GM18508 (cell line): Measurements from ENCODE around the gene TTC7B.

Experiments
- ATAC-seq: cut with Tn5 transposase; IDR thresholded peaks from one replicate; pipeline ENCODE4 v1.9.1; 2021; ENCODE audit warnings: moderate number of reproducible peaks; ENCODE audit not compliant: insufficient read depth, unreplicated experiment

The TTC7B gene

DNA sequence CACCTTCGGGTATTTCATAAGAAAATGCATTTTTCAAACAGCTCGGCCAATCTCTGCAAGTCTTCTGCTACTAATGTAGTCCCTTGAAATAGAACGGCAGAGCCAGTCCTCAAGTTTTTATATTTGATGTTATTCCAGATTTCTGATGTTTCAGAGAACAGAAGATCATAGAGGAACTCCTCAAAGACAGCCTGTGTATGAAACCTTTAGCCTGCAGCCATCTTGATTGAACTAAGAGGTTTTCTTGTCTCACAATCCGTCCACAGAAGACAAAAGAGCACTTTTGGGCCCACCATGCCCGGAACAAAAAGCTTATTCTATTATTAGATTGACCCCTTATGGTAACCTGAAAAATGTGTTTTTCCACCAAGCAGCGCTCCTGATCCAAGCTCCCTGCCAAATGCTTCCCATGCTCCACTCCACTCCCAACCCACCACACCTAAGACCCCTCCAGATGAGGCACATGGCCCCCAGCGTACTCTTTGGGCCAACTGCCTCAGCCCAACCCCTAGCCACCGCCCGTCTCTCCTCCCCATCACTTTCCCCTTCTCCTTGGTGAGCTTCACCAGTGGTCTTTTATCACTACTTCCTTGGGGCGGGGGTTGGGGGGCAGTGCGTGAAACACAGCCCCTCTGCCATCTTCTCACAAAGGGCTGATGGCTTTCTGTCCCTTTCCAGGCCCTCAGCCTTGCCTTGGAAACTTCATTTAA, 243.6 kb downstream of the TTC7B start:
- ATAC-seq, result no peak

- ATAC-seq, result no peak
Measured at GRCh38 chr14:90571149-90571947, 244.9 kb downstream of the TTC7B start.

DNA sequence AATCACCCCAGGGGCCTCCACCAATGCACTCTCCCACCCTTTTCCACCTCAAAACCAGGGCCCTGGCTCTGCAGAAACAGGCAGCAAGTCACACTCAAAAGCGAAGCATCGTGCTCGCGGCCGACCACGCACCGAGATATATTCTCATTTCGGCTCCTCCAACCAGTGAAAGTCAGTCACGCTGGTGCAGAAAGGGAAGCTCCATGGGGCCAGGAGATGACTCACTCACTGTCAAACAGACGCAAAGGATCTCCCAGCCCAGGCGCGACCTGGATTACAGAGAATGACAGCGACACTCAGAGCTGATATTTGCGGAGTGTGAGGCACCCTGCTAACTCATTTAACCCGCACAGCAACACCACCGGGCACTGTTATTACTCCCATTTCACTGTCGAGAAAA, 245.8 kb downstream of the TTC7B start:
- ATAC-seq, result no peak

DNA sequence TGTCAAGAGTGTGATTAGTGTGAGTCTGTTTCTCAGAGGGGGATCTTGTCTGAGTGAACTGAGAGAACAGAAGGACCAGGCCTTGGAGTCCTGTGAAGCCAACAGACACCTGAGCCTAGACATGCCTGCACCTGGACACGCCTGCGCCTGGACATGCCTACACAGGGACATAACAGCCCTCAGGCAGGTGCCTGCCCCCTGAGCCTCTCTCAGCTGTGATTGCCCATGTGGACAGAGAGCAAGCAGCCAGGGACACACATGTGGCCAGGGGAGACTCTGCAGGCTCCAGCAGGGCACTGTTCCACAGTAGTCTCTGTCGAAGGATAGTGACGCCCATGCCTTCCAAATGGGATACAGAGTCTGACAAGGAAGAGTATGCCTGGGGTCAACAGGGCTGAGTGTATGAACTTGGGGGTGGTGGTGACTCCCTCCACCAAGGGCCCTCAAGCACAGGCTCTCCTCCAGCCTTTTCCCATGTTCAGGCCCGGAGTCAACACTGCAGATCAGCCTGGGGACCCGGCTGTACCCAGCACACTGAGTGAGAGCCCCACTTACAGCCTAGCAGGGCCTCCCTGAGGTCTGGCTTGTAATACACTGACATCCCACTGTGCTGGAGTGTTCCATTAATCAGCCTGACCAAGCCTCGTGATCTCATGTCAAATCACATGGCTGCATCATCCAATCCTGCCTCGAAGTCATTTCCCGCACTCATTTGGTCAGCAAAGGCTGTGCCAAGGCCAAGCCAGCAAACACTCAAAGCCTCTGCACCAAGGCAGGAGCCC, 246.4 kb downstream of the TTC7B start:
- no peak for ATAC-seq

DNA sequence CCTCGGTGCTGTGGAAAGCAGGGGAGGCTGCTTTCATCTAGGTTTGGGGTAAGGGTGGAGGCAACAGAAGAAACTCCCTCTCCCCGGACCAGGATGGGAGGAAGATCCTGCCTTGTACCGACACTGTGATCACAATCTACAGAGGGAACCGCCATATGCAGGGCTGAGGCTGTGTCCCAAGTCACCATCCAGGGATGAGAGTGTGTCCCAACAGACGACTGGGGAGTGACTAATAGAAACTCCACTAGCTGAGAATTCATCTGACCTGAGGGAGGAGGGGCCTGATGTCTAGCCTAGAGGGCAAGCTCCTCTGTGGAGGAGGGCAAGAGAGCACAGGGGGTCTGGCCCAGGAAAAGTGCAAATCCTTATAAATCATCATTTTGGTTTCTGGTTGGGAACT, 247.0 kb downstream of the TTC7B start:
- ATAC-seq, result no peak

DNA sequence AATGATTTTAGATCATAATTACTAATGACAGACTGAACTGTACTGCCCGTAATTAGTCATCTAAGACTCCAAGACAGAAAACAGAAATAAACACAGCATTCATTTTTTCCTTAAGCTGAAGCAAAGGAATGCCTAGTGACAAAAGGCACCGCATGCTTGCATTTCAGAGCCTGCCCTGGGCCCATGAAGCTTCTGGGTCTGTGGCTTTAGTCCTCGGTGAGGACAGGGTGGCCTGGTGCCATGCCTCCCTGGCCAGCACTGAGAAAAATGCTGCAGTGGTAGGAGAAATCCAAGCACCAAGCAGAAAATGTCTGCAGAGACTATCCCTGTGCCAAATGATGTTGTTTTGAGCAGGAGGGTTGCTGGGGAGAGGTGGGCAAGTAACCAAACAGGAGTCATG, 247.8 kb downstream of the TTC7B start:
- ATAC-seq, result no peak

- no peak for ATAC-seq
Measured at GRCh38 chr14:90567991-90568390, 248.2 kb downstream of the TTC7B start.

GRCh38 chr14:90567191-90567590, 249.0 kb downstream of the TTC7B start:
- ATAC-seq, result no peak

DNA sequence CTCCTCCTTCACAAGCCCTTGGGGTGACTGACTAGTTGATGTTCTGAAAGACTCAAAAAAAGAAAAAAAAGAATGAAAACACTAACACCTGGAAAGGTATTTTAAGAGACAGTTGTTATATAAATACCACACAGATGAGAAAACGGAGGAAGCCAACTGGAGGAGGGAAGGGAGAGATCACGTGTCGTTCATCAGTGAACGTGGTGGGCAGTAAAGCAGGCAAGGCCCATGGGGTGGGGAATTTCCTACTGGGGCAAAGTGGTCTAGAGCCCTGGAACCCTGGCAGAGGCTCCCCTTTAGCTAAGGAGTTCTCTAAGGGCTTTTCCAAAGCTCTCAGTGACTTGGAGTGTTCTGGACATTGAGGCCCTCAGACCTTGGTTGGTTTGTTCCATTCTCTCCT, 249.7 kb downstream of the TTC7B start:
- ATAC-seq, result no peak

GRCh38 chr14:90564496-90564895, 251.7 kb downstream of the TTC7B start:
- ATAC-seq, result no peak

DNA sequence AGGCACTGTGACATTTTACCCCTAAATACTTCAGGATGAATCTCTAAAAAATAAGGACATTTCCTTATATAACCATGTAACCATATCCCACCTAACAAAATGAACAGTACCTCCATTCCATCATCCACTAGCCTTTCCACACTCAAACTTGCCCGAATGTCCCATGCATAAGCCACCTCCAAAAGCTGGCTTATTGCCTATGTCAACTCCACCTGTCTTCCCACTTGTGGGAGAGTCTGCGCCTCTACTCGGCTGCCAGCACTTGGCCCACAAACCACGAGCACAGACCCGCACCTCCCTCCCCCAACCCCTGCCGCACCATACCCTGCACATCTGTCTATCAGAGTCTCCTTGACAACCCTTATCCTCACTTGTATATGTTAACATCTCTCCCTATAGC, 253.6 kb downstream of the TTC7B start:
- ATAC-seq, result no peak

- no peak for ATAC-seq
Measured at GRCh38 chr14:90561920-90562319, 254.3 kb downstream of the TTC7B start.

DNA sequence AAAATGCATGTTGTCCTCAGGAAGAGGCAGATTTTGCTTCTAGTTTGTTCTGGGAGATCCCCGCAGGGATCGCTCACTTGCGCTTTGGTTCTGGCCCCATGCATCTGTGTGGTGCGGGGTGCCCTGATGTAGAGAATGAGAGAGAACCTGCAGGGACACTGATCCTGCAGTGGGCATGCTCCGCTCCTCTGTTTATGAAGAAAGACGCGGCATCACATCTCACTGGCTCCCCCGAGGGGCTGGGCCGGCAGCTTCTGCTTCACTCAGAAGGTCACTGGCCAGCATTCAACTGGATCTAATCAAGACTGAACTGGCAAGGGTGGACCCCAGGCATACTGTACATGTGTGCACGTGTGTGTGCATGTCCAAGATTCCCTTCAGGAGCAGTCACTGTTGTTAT, 255.2 kb downstream of the TTC7B start:
- ATAC-seq, result no peak

- ATAC-seq, result no peak
Measured at GRCh38 chr14:90560558-90560957, 255.7 kb downstream of the TTC7B start.

DNA sequence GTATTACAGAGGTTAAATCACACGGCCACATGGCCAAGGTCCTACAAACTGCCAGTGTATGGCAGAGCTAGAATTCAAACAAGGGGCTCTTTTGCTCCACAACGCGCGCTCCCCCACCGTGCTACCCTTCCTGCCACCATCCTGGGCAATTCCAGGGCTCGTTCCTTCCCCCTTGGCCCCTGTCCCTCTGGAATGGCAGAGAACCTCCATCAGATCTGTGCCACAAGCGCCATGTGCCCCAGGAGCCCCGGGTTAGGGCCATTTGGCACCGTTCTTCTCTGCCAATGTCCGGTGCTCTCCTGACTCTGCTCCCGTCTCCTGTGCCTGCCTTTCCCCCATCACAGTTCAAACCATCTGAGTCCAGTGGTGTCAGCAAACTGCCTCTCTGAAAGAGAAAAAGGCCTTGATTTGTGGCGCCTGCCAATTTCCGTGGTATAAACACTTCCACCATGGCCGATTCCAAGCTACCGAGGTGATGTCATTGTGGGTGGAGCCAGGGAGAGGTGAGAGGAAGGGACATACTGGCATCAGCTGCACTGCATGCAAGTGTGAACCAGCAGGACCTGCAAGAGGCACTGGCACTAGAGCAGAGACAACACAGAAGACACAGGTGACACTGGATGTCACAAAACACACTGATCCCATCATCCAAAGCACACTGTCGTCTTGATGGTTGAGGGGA, 256.3 kb downstream of the TTC7B start:
- ATAC-seq, result no peak

- ATAC-seq, result no peak
Measured at GRCh38 chr14:90558983-90559590, 257.1 kb downstream of the TTC7B start.

- ATAC-seq, result no peak
Measured at GRCh38 chr14:90558041-90558982, 257.9 kb downstream of the TTC7B start.

GRCh38 chr14:90557516-90557915, 258.7 kb downstream of the TTC7B start:
- ATAC-seq, result no peak
